IMR-90 (cell line): Measurements from ENCODE around the gene COL13A1. TPM values are rescaled to one million over a fixed set of nuclear protein-coding genes. Genes with fewer than 3 reads are reported as not detected.
A peak's percentile ranks its signal among the peaks of the same experiment; 100 is the strongest.

Experiments
- ATAC-seq: fragments of 200-7000 bp; cut with Tn5 transposase; 2 replicates; pipeline ENCODE4 v1.9.1; 2020; ENCODE audit warnings: low read depth, mild to moderate bottlenecking, moderate library complexity
- BruUV-seq: library from RNA; stranded (reverse); fragments of 400-500 nt; replicated peaks from 2 replicates; lab custom pipeline; 2021; lab: Mats Ljungman, UMichigan
- CTCF ChIA-PET: fragments of 300-600 bp; formaldehyde crosslinking; extraction: SDS; loops from one replicate; lab custom pipeline; 2021; ENCODE audit warnings: antibody characterized with exemption; lab: Yijun Ruan, JAX
- POLR2A ChIA-PET: fragments of 300-600 bp; sonication (Branson Sonifier 250); formaldehyde crosslinking; loops from one replicate; lab custom pipeline; 2022; ENCODE audit warnings: antibody characterized with exemption; ENCODE audit not compliant: unreplicated experiment; lab: Charles Lee
- DNase-seq: peaks from one replicate; pipeline ENCODE4 v3.0.0; 2013
- H2AFZ ChIP-seq: replicated peaks from 2 replicates; pipeline ENCODE3; 2013; ENCODE audit warnings: low read length, mild to moderate bottlenecking; ENCODE audit not compliant: poor library complexity
- H2AK5ac ChIP-seq: 2 replicates; pipeline ENCODE4 v1.6.1; 2013; ENCODE audit warnings: low read depth, low read length, inconsistent platforms
- H2AK9ac ChIP-seq: replicated peaks from 2 replicates; pipeline ENCODE3; 2013; ENCODE audit warnings: mild to moderate bottlenecking, low read depth, low read length, moderate library complexity; ENCODE audit not compliant: poor library complexity
- H2BK120ac ChIP-seq: 2 replicates; pipeline ENCODE4 v1.6.1; 2013; ENCODE audit warnings: low read depth, low read length, inconsistent platforms
- H2BK15ac ChIP-seq: 3 replicates; pipeline ENCODE4 v1.6.1; 2013; ENCODE audit warnings: low read depth, low read length, inconsistent platforms
- H2BK20ac ChIP-seq: 2 replicates; pipeline ENCODE4 v1.6.1; 2013; ENCODE audit warnings: low read depth, mild to moderate bottlenecking, inconsistent platforms, low read length, moderate library complexity
- H2BK5ac ChIP-seq: 2 replicates; pipeline ENCODE4 v1.6.1; 2013; ENCODE audit warnings: mild to moderate bottlenecking, low read depth, low read length, inconsistent platforms; ENCODE audit not compliant: poor library complexity, severe bottlenecking
- H3K14ac ChIP-seq: replicated peaks from 2 replicates; pipeline ENCODE4 v1.6.1; 2013; ENCODE audit warnings: low read depth, low read length, inconsistent platforms
- H3K18ac ChIP-seq: 2 replicates; pipeline ENCODE4 v1.6.1; 2013; ENCODE audit warnings: low read depth, low read length, control low read depth
- H3K23ac ChIP-seq: 2 replicates; pipeline ENCODE4 v1.6.1; 2013; ENCODE audit warnings: low read depth, low read length, inconsistent platforms
- H3K27ac ChIP-seq: 2 replicates; pipeline ENCODE4 v1.5.1; 2013; ENCODE audit warnings: mild to moderate bottlenecking, control low read depth, low read length; ENCODE audit not compliant: insufficient read depth
- H3K27me3 ChIP-seq: 2 replicates; pipeline ENCODE4 v1.6.1; 2013; ENCODE audit warnings: low read length; ENCODE audit not compliant: control insufficient read depth, insufficient read depth
- H3K36me3 ChIP-seq: 2 replicates; pipeline ENCODE4 v1.6.1; 2013; ENCODE audit warnings: low read length, mixed read lengths; ENCODE audit not compliant: control insufficient read depth, insufficient read depth
- H3K4ac ChIP-seq: 2 replicates; pipeline ENCODE4 v1.6.1; 2013; ENCODE audit warnings: low read depth, low read length, inconsistent platforms
- H3K4me1 ChIP-seq: 2 replicates; pipeline ENCODE4 v1.6.1; 2013; ENCODE audit warnings: low read length, mixed read lengths; ENCODE audit not compliant: control insufficient read depth, insufficient read depth
- H3K4me2 ChIP-seq: 2 replicates; pipeline ENCODE4 v1.6.1; 2013; ENCODE audit warnings: low read depth, mild to moderate bottlenecking, control low read depth, low read length, moderate library complexity
- H3K4me3 ChIP-seq: 2 replicates; pipeline ENCODE4 v1.5.1; 2013; ENCODE audit warnings: low read depth, mild to moderate bottlenecking, control low read depth, low read length, moderate library complexity; ENCODE audit not compliant: insufficient read depth
- H3K56ac ChIP-seq: 2 replicates; pipeline ENCODE4 v1.6.1; 2013; ENCODE audit warnings: low read length, inconsistent platforms; ENCODE audit not compliant: insufficient read depth; ENCODE audit errors: extremely low read depth
- H3K79me1 ChIP-seq, 2 experiments: 2 replicates each; pipeline ENCODE4 v1.6.1; 2013; ENCODE audit warnings: low read length in 2 of 2, inconsistent platforms in 1 of 2, low read depth in 1 of 2
- H3K9ac ChIP-seq: 2 replicates; pipeline ENCODE4 v1.6.1; 2013; ENCODE audit warnings: low read depth, low read length, control low read depth
- H3K9me1 ChIP-seq: 2 replicates; pipeline ENCODE4 v1.6.1; 2013; ENCODE audit warnings: low read length, inconsistent platforms; ENCODE audit not compliant: insufficient read depth
- H3K9me3 ChIP-seq: 2 replicates; pipeline ENCODE4 v1.6.1; 2013; ENCODE audit warnings: low read length; ENCODE audit not compliant: control insufficient read depth, insufficient read depth
- H4K20me1 ChIP-seq: 2 replicates; pipeline ENCODE4 v1.6.1; 2013; ENCODE audit warnings: low read length, inconsistent platforms; ENCODE audit not compliant: insufficient read depth
- H4K5ac ChIP-seq: 2 replicates; pipeline ENCODE4 v1.6.1; 2013; ENCODE audit warnings: mild to moderate bottlenecking, low read depth, low read length, control low read depth
- H4K8ac ChIP-seq, 2 experiments: 2 replicates each; pipeline ENCODE4 v1.6.1; 2013; ENCODE audit warnings: low read depth in 2 of 2, low read length in 2 of 2, control low read depth in 1 of 2, inconsistent platforms in 1 of 2
- H4K91ac ChIP-seq: 2 replicates; pipeline ENCODE4 v1.6.1; 2013; ENCODE audit warnings: low read depth, low read length, inconsistent platforms; ENCODE audit not compliant: insufficient read depth
- BHLHE40 ChIP-seq: fragments of 150-350 bp; IDR thresholded peaks from 2 replicates; pipeline ENCODE4 v1.6.1; 2016; ENCODE audit warnings: mild to moderate bottlenecking, low read depth, low read length
- CEBPB ChIP-seq: IDR thresholded peaks from 2 replicates; pipeline ENCODE4 v1.6.1; 2012; ENCODE audit warnings: low read depth, low read length, improper control_type of control experiment
- CHD1 ChIP-seq: IDR thresholded peaks from 2 replicates; pipeline ENCODE4 v1.6.1; 2012; ENCODE audit warnings: low read depth, low read length, improper control_type of control experiment
- CTCF ChIP-seq: conservative IDR thresholded peaks from 2 replicates; pipeline ENCODE4 v1.5.1; 2012; ENCODE audit warnings: mild to moderate bottlenecking, low read depth, low read length, improper control_type of control experiment
- ELK1 ChIP-seq: fragments of 150-350 bp; IDR thresholded peaks from 2 replicates; pipeline ENCODE4 v1.6.1; 2016; ENCODE audit warnings: low read depth, mild to moderate bottlenecking, low read length, moderate library complexity, borderline replicate concordance
- FOS ChIP-seq: fragments of 150-350 bp; IDR thresholded peaks from 2 replicates; pipeline ENCODE4 v1.6.1; 2016; ENCODE audit warnings: low read depth, low read length
- MAFK ChIP-seq: IDR thresholded peaks from 2 replicates; pipeline ENCODE4 v1.6.1; 2012; ENCODE audit warnings: low read depth, low read length, improper control_type of control experiment
- MAZ ChIP-seq: IDR thresholded peaks from 2 replicates; pipeline ENCODE4 v1.6.1; 2012; ENCODE audit warnings: low read depth, mild to moderate bottlenecking, low read length, improper control_type of control experiment, moderate library complexity, borderline replicate concordance
- MXI1 ChIP-seq: IDR thresholded peaks from 2 replicates; pipeline ENCODE4 v1.6.1; 2012; ENCODE audit warnings: low read depth, mild to moderate bottlenecking, low read length, moderate library complexity, borderline replicate concordance
- NFE2L2 ChIP-seq: fragments of 150-350 bp; IDR thresholded peaks from 2 replicates; pipeline ENCODE4 v1.6.1; 2016; ENCODE audit warnings: low read depth, mild to moderate bottlenecking, low read length
- RAD21 ChIP-seq: IDR thresholded peaks from 2 replicates; pipeline ENCODE4 v1.6.1; 2012; ENCODE audit warnings: low read length, improper control_type of control experiment
- RCOR1 ChIP-seq: IDR thresholded peaks from 2 replicates; pipeline ENCODE4 v1.6.1; 2012; ENCODE audit warnings: mild to moderate bottlenecking, low read length, improper control_type of control experiment; ENCODE audit not compliant: insufficient replicate concordance
- RFX5 ChIP-seq: IDR thresholded peaks from 2 replicates; pipeline ENCODE4 v1.8.0; 2012; ENCODE audit warnings: low read depth, mild to moderate bottlenecking, low read length, moderate library complexity
- SMC3 ChIP-seq: fragments of 150-350 bp; IDR thresholded peaks from 2 replicates; pipeline ENCODE4 v1.6.1; 2016; ENCODE audit warnings: low read depth, mild to moderate bottlenecking, antibody characterized with exemption, low read length, moderate library complexity
- USF2 ChIP-seq: fragments of 150-350 bp; IDR thresholded peaks from 2 replicates; pipeline ENCODE4 v1.6.1; 2017; ENCODE audit warnings: mild to moderate bottlenecking, antibody characterized with exemption, low read length, low read depth
- WGBS, 2 experiments: methylation state at CpG; one replicate each; pipeline versions ENCODE4 v1.1.5 to v1.1.7; 2013; ENCODE audit warnings: missing lambda C conversion rate in 2 of 2; ENCODE audit not compliant: insufficient read length in 1 of 2; ENCODE audit errors: extremely low coverage in 2 of 2; 5-methylcytosine and 5-hydroxymethylcytosine counted together
- dilution Hi-C: fragments of 300-500 bp; cut with HindIII; formaldehyde crosslinking; loops from one replicate; pipeline ENCODE4 v1.14.3; 2018; ENCODE audit warnings: low sequenced_read_pairs; ENCODE audit not compliant: unreplicated experiment
- in situ Hi-C: fragments of 300-500 bp; cut with MboI; formaldehyde crosslinking; loops from 3 replicates; pipeline ENCODE4 v1.14.3; 2019; ENCODE audit warnings: low sequenced_read_pairs, inconsistent platforms, mixed read lengths
- intact Hi-C: fragments of 100-400 bp; cut with micrococcal nuclease; formaldehyde crosslinking; loops from 2 replicates; pipeline ENCODE4 v1.10.0; 2022
- polyA plus RNA-seq, 3 experiments: library from polyadenylated mRNA; depleted of rRNA; stranded (reverse); fragments of >200 nt; gene quantifications; 2 replicates each; pipeline ENCODE4 v1.2.3, GENCODE V29; 2012; ENCODE audit warnings: low replicate concordance in 1 of 3
- total RNA-seq: library from RNA; depleted of rRNA; stranded (reverse); fragments of >200 nt; gene quantifications from 2 replicates; pipeline ENCODE4 v1.2.3, GENCODE V29; 2012

Gene COL13A1
- total and polyA plus RNA-seq, 2 of the 4 experiments (the other 2 are of a cell fraction) = 12.2 to 31.3 TPM

- peak; percentile 81 for ATAC-seq
- Histone ChIP-seq H3K4me3 (no peak overlapping the region), H2AK9ac (no peak overlapping the region), H2AFZ (no peak overlapping the region), H3K9me1 (peaks cover 11% of the 10 kb centered on the region), H3K14ac (peak overlapping the region; percentile 48; the same call in 1 of the 2 replicates), H2AK5ac (no peak overlapping the region), H3K36me3 (no peaks in the 10 kb centered on the region), H4K91ac (no peak overlapping the region), H2BK15ac (no peak overlapping the region), H3K4me2 (no peak overlapping the region), H3K18ac (no peak overlapping the region), H3K4ac (no peak overlapping the region), H3K23ac (no peak overlapping the region), H3K27me3 (no peaks in the 10 kb centered on the region), H4K20me1 (no peaks in the 10 kb centered on the region; the same call in 1 of the 2 replicates), H3K27ac (no peak overlapping the region), H2BK5ac (no peak overlapping the region), H3K9ac (no peak overlapping the region), H3K79me1 (peaks cover 8 to 57% of the 10 kb centered on the region in 2 experiments), H4K5ac (no peak overlapping the region), H2BK120ac (no peak overlapping the region), H3K4me1 (peaks cover 9% of the 10 kb centered on the region), H3K9me3 (no peaks in the 10 kb centered on the region), H3K56ac (no peak overlapping the region), H2BK20ac (no peak overlapping the region; the same call in 1 of the 2 replicates), H4K8ac (no peak overlapping the region)
- ChIA-PET POLR2A (no interaction called here), CTCF (no interaction called here)
- intact Hi-C loops (no loop called here), in situ Hi-C loops (no loop called here), dilution Hi-C loops (no loop called here)
- 100% methylated on average over 1 of the region's 5 CpGs; no CpG with 5 or more reads in 1 of the 2 experiments for WGBS, 2 experiments
- TF ChIP-seq RCOR1 = no peak
- no peak for TF ChIP-seq MAFK
- no peak for TF ChIP-seq RAD21
- no peak for TF ChIP-seq ELK1
- TF ChIP-seq CEBPB = no peak
- TF ChIP-seq FOS = no peak
- no peak for TF ChIP-seq MAZ
- no peak for TF ChIP-seq USF2
- TF ChIP-seq CHD1 = no peak
- TF ChIP-seq NFE2L2 = no peak
- TF ChIP-seq CTCF = 0 out of 2 replicates have a peak, but pooled peaks have one; percentile 3
- no peak for TF ChIP-seq MXI1
- no peak for TF ChIP-seq SMC3
- TF ChIP-seq RFX5 = no peak
- TF ChIP-seq BHLHE40 = peak; percentile 63; the same call in 1 of the 2 replicates
- peak; percentile 42 for DNase-seq
- no TSS peak for BruUV-seq
Observed at GRCh38 chr10:69831231-69831855, 29.6 kb downstream of the COL13A1 start.
